T-helper 2 cell (primary cell): Measurements from ENCODE around the gene ITGA3.

Source experiments
- DNase-seq, 5 experiments: peaks; one replicate each; pipeline versions ENCODE4 v3.0.0 to v3.0.0-alpha.2; 2012 to 2022

Gene ITGA3

GRCh38 chr17:50112694-50113093 is 56.8 kb downstream of the ITGA3 start:
- DNase-seq, result no peak

- DNase-seq, result no peak
Measured at GRCh38 chr17:50113624-50114320, 57.9 kb downstream of the ITGA3 start.

DNA sequence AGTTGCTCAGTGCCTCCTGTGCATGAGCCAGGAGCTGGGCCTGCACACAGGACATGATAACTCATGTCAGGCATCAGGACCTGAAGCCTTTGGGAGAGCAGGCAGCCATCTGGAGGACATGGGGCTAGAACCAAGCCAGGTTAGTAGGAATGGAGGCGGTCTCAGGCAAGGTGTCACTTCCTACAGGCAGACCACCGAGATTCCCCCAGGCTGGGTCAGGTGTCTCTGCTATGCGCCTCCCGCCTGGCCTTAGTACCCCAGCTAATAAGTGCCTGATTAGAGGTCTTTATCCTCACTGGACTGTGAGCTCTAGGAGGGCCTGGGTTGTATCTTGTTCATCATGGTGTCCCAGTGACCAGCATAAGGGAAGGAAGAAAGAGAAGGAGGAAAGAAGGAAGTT is 58.5 kb downstream of the ITGA3 start:
- no peak for DNase-seq

DNA sequence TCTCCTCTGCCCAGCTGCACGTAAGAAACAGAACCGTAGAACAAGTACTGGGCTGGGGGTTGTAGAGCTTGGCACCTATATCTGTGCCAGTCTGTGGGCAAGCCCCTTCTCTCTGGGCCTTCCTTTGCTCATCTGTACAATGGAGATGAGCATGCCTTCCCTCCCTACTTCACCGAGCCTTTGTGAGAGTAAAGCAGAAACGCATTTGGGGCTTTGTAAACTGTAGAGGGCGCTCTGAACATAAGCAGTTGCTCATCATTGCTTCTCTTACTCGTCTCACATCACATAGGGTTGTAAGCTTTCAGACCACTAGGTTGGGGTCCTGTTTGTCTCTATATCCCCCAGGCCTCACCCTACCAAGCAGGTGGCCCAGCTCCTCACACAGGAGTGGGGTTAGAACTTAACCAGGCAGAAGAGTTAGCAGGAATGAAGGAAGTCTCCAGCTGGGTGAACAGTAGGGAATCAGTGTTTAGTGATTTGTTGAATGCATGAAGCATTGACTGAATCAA is 59.0 kb downstream of the ITGA3 start:
- peak in 1 of 5 experiments; percentile 80 for DNase-seq

DNA sequence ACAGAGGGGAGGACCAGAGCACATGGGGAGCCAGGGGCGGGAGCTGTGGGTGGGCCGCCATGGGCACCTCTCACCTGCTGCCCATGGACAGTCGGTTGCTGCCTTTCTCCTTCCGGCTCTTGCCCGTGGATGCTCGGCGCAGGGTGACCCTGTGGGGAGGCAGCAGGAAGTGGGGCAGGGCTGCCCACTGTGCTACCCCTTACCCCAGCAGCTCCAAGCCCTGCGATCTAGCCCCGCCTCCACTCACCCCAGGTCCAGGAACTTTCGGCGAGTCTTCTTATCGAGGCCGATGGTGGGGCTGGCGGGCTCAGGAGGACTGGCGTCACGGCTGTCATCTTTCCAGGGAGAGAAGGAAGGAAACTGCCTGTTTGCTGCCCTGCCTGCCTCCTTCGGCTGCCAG is 59.8 kb downstream of the ITGA3 start:
- no peak for DNase-seq

GRCh38 chr17:50117202-50118051 is 61.5 kb downstream of the ITGA3 start:
- DNase-seq, result peak; percentile 37 to 74 (median 53)

- DNase-seq, result no peak
Measured at GRCh38 chr17:50118076-50118827, 62.3 kb downstream of the ITGA3 start.

DNA sequence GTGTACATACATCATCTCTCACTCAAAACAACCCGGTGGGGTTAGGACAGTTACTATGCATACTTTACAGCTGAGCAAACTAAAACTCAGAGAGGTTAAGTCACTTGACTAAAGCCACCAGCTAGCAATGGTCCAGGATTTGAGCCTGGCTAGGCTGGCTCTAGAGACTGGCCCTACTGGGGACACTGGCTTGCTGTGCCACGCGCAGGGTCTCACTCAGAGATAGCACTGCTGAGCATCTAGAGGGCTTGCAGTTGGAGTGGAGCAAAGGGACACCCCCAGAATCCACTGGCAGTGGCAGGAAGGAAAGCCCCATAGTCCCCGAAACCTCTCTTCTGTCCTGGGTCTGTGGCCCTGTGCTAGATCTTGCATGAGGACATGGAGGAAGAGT is 62.9 kb downstream of the ITGA3 start:
- DNase-seq, result no peak

DNA sequence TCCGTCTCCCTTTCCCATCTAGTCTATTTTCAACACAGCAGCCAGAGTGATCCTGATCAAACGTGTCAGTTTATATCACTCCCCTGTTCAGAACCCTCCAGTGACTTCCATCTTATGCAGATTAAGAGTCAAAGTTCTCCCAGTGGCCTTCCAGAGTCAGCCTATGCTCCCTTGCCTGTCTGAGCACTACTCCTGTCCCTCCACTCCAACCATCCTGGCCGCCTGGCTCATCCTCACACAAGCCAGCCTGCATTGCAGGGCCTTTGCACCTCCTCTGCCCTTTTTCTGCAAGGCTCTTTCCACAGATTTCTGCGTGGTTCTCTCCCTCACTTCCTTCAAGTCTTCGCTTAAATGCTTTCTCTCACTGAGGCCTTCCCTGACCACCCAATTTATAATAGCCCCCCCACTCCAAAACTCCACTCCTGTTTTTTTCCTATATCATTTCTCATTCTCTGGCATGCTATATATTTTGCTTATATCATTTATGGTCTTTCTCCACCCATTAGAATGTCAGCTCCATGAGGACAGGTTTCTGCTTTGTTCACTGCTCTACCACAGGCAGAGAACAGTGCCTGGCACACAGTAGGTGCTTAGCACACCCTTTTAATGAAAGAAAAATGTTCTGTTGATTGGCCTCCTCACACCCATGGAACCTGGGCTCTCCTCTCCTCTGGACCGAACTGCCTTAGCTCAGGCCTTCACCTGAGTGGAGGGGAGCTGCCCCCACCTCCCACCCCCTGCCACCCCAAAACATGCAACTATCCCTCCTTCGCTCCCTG is 64.8 kb downstream of the ITGA3 start:
- DNase-seq, result no peak

DNA sequence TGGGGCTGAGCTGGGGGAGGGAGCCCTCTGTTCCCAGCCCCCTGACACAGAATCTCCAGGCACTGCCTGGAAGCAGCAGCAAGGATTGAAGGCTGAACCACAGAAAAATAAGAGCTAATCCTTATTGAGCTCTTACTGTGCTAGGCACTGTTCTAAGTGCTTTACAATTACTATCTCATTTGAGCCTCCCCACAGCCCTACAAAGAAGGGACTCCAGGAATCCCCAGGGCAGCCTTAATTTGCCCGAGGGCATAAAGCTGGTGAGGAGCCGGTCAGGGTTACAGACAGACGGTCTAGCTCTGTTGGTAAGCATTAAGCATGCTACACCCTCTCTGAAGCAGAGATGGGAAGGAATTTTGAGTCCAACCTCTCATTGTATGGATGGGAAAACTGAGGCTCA is 67.0 kb downstream of the ITGA3 start:
- no peak for DNase-seq

DNA sequence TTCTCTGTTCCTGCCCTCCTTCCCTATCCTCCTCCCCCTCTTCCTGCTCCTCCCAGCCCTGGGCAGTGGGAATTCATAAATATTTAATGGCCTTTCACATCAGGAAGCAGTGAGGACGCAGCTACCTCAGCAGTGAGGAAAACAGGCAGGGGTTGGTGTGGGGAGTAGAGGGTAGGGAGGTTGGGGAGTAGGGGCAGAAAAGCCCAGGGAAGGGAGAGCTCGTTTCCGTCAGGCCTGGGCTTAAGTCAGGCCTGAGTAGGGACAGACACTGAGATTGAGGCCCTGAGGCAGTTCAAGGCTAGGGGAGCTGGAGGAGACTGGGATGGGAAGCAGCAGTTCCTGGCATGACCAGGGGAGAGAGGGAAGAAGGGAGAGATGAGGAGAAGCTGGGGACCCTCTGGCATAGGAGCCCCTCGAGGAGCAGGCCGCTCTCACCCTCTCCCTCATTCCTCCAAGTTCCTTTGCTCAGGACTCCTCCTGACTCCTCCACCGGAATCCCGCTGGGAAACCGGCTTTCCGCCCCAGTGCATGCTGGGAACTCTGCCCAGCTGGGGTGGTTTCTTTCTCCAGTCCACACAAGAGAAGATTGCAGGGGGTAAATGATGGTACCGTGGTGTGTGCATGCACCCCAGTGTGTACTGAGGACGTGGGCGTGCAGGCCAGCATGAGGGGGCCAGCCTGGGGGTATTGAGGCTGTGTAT is 67.9 kb downstream of the ITGA3 start:
- DNase-seq, result no peak

DNA sequence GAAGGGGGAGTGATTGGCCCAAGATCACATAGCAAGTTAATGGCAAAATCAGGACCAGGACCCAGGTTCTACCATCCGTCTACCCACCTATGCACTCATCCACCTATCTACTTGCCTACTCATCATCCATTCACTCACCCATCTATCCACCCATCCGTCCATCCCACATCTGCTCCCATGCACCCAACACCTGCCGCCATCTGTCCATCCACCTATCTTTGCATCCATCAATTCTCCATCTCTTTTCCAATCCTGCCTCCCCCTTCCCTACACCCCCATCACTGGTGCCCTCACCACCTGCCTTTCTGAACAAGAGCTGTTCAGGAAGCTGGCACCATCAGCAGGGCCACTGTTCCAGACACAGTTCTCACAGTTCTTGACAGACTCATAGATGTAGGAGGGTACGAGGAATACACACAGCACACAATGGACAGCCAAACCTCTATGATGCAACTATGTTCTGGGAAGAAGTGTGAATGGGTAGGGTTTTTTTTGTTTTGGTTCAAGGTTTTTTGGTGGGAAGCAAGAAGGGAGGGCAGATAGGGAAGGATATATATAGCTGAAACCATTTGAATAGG is 69.6 kb downstream of the ITGA3 start:
- no peak for DNase-seq

- no peak for DNase-seq
Measured at GRCh38 chr17:50127697-50128361, 71.9 kb downstream of the ITGA3 start.

GRCh38 chr17:50128441-50129352 is 72.8 kb downstream of the ITGA3 start:
- DNase-seq, result no peak

- no peak for DNase-seq
Measured at GRCh38 chr17:50129353-50129727, 73.4 kb downstream of the ITGA3 start.

- peak in 3 of 5 experiments; percentile 44 to 79 (median 49) for DNase-seq
Measured at GRCh38 chr17:50129728-50130558, 74.0 kb downstream of the ITGA3 start, which contains the start of gene SAMD14. TSS of gene SAMD14 (minus strand) at chr17:50130160. CDS start at chr17:50124959, 5,201 bp downstream.

DNA sequence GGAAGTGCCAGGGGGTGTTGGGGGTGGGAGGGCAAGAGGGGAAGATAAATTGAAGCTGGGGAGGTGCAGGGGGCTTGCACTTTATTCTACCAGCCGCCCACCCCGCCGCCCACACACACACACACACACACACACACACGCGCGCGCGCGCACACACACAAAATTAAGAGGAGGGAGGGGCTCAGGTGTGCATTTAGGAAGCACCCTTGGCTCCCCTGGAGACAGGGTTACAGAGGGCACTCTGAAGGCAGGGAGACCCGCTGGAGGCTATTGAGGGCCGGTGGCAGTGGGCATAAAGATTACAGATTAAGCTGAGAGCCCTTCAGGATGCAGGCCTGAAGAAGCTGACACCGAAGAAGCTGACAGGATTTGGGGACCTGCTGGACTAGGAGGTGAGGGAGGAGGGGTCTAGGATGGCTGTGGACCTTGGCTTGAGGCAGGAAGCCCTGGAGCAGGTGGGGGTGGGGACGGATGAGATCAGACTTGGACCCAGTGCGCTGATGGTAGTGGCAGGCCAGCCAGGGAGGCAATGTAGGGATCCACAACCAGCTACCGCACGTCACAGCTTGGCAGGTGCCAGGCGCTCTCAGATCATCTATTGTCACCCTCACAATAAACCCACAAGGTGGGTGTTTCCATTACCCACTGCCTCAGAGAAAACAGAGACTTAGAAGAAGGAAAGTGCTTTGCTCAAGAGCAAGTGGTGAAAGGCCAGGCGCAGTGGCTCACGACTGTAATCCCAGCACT is 74.8 kb downstream of the ITGA3 start:
- DNase-seq, result peak in 1 of 5 experiments; percentile 18
